GM19324 (cell line): ENCODE data around the gene MYEF2.
A peak's percentile ranks its signal among the peaks of the same experiment; 100 is the strongest.

Experiments used
- ATAC-seq: cut with Tn5 transposase; IDR thresholded peaks from one replicate; pipeline ENCODE4 v1.9.1; 2021; ENCODE audit warnings: mild to moderate bottlenecking, moderate library complexity; ENCODE audit not compliant: unreplicated experiment, low FRiP score

MYEF2 gene, protein sequence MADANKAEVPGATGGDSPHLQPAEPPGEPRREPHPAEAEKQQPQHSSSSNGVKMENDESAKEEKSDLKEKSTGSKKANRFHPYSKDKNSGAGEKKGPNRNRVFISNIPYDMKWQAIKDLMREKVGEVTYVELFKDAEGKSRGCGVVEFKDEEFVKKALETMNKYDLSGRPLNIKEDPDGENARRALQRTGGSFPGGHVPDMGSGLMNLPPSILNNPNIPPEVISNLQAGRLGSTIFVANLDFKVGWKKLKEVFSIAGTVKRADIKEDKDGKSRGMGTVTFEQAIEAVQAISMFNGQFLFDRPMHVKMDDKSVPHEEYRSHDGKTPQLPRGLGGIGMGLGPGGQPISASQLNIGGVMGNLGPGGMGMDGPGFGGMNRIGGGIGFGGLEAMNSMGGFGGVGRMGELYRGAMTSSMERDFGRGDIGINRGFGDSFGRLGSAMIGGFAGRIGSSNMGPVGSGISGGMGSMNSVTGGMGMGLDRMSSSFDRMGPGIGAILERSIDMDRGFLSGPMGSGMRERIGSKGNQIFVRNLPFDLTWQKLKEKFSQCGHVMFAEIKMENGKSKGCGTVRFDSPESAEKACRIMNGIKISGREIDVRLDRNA

GRCh38 chr15:48177766-48178647, at the start of gene MYEF2:
Gene MYEF2, minus strand, starts transcription at chr15:48178295. Its CDS starts 58 bp downstream, at chr15:48178237.
- peak; percentile 82 for ATAC-seq

DNA sequence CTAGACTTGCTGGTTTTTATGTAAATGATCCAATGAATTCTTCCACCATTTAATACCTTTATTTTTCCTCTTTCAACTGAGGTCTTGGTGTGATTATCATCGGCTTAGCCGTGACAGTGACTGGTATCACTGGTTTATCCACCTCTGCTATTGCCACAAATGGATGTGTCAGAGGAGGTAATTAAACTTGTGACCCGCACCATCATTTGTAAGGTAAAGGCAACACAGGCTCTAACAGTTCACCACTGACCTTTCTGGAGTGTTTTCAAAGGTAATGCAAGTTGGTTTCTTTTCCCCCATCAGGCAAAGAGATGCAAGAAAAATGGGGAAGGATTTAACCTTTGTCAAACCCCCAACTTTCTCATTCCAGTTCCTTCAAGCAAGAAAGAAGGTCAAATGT, 47.7 kb upstream of the MYEF2 start:
- ATAC-seq = no peak

DNA sequence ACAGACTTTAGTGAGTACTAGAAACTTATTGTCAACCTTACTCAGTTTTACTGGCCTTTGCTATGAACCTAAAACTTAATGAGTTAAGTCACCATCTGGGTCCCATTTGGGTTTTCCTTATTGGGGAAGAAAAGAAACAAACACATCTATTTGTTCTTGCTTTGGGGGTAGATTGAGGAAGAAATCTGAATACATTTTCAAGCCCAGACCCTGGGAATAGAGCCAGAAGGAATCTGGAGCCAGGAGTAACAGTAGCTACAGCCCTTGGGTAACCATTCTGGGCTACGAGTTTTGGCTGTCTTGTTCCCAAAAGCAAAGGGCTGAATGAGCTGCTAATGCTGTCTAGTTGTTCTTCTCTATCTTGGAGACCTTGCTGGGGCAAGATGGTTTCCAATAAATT, 44.5 kb upstream of the MYEF2 start:
- no peak for ATAC-seq

DNA sequence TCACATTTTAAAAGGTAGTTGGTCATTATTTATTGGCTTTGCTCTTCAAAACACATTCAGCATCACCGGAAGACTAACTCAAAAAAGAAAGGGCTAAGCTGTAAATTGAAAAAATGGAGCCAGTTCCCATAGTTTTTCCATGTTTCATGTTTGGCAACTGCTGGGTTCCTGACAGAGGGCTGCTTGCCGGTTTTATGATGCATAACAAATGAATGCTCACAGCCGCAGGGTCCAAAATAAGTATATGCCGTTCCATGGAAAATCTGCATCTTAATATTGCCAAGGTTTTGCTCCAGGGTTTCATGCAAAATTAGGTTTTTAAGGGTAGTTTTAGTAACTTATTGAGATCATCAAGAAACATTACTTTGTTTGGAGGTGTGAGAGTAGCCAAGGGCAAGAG, 43.8 kb upstream of the MYEF2 start:
- ATAC-seq = no peak

GRCh38 chr15:48221261-48221660, 43.2 kb upstream of the MYEF2 start:
- ATAC-seq = no peak

DNA sequence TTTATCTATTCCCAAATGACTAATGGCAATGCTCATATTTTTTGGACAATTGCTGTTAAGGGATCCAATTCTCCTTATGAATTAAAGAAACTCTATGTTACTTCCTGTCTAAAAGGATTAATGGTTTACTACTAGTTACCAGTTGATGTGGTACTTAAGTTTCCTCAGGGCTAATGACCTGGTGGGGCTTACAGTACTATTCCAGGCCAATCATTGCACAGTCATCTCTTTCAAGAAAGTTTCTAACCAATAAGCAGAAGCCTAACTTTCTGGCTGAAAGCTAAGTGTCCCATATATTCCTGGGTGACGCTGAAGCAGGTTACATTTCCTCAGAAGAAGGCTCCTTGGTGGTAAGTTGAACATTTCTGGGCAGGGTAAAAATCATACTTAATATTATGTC, 27.9 kb upstream of the MYEF2 start, which contains the start of gene SLC12A1:
TSS of gene SLC12A1 (plus strand) at position 322 of the 400 bp plus-strand sequence. CDS start 1,418 bp downstream, outside the sequence.
- ATAC-seq = no peak

GRCh38 chr15:48202068-48202467, 24.0 kb upstream of the MYEF2 start:
- no peak for ATAC-seq

DNA sequence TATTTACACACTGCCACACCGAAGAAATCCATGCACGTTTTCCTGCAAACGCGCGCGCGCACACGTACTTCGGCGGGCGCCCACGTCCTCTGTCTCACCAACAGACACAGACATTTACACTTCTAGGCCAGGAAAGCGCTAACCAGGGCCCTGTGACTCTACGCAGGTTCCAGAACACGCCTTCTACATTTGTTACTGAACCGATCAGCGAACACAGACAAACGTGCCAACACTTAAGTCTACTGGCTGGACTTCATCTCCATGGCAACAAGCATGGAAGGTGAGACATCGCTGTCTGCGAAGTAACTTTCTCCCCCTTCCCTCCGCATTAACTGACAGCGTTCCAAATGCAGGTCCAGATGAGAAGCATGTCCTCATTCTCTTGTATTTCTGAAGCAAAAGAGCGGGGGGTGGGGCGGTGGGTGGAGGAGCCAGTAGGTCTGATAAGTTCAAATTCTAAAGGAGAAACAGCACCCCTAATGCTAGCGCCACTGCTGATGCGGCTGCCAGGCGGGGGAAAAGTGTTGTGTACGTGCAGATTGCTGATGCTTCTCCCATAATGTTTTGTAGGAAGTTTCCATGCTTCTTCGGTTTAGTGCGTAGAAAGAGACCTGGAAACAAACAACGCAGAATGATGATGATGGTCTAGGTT, 13.6 kb upstream of the MYEF2 start, which contains the start of gene CTXN2:
TSS of gene CTXN2 (plus strand) at position 92 of the 652 bp plus-strand sequence. CDS start 9,636 bp downstream, outside the sequence.
- ATAC-seq = no peak

DNA sequence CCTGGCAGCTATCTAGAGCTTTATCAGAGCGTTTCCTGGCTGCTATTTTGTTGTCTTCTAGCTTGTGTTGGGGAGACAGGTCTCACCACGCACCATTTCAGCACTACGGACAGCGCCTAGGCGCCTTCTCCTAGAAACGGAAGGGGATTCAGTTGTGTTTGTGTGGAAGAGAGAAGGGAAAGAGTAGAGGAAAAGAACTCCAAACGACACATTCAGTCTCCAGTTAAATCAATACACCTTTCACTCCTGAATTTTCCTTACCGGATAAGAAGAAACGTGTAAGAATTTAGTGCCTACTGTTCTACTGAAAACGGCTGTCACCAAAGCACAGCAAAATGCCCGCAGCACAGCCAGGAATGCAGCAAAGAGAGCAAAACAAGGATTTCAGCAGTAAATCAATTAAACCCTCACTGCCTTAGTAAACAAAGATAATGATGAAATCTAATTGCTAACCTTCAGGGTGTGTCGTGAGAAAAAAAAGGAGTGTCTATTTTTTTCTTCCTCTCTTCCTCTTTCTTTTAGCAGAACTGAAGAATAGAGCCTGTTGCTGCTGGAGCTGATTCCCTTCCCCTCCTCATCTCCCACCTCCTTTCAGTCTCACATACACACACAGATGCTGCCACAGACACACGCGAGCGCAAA, 13.0 kb upstream of the MYEF2 start:
- no peak for ATAC-seq

- ATAC-seq = no peak
These were observed 8.2 kb upstream of the MYEF2 start for GRCh38 chr15:48186271-48186670.

DNA sequence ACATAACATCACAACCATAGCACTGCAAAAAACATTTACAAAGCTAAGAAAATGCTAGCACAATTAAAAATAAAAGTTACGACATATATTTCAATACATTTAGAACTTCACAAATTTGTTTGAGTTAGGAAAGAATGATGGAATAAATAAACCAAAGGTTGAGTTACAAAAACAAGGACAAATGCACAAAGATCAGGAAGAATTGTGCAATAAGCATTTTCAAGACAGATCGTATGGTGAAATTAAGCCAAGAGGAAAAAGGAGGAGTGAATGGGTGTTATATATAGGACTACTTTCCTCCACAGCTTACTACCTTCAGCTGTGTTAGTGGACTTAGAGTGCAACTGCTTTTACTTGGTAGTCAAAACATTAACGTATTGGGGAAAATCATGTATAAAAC, 7.4 kb upstream of the MYEF2 start:
- no peak for ATAC-seq

DNA sequence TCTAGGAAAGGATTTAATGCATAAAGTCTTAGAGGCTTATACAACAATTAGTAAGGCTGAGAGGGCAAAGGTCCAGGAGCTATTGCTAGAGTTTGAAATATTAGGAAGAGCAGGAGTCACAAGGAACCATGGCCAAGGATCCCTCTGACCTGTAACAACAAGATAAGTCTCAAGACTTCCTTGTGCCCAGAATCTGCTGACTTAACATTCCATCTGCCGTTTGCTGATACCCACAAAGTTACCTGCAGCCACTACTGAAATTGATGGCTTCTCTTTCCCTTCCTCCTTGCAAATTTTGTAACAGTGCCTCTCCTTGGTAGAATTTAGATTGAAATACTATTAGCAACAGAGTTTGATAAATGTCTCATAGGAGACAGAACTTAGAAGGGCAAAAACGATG, 4.7 kb upstream of the MYEF2 start:
- ATAC-seq = no peak

- ATAC-seq = no peak
These were observed 495 bp upstream of the MYEF2 start for GRCh38 chr15:48178648-48178931.

GRCh38 chr15:48177383-48177765, 721 bp downstream of the MYEF2 start:
- peak; percentile 67 for ATAC-seq

DNA sequence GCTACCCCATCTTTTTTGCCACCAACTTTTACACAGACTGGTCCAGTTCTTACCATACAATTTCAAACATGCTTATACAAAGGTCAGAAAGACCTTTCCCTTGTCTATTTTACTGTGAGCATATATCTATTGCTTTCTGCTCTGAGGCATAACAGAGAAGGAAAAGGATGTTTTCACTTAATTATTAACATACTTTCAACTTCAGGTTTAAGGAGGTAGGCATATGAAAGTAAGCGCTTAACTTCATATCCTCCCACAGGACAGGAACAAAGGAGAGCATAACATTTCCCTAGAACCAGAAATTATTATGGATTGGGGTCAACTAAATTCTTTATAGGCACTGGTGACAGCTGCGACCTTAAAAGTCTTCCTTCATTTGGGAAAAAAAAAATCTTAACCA, 1.1 kb downstream of the MYEF2 start:
- no peak for ATAC-seq

- ATAC-seq = no peak
These were observed 2.0 kb downstream of the MYEF2 start for GRCh38 chr15:48176112-48176511.

GRCh38 chr15:48175126-48175525, 3.0 kb downstream of the MYEF2 start:
- no peak for ATAC-seq

- no peak for ATAC-seq
These were observed 7.1 kb downstream of the MYEF2 start for GRCh38 chr15:48170981-48171380.

- no peak for ATAC-seq
These were observed 9.5 kb downstream of the MYEF2 start for GRCh38 chr15:48168616-48169015.

DNA sequence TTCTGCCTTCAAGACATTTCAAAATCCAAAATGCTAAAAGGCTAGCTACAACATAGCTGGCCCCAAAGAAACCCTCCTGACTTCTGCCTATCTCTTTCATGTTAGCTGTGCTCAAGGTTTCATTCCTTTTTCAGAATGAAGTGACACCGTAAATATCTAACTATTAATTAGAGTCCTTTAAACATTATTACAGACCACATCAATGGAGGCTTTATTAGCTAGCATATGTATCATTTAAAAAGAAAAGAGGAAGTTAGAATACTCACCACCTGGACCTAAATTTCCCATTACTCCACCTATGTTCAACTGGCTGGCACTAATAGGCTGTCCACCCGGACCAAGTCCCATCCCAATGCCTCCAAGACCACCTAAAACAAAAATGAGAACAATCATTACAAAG, 24.6 kb downstream of the MYEF2 start:
- ATAC-seq = no peak
